Adrenal gland (tissue), 12 donors: ENCODE data around the gene TLCD2. TPM values are rescaled to one million over a fixed set of nuclear protein-coding genes. Genes with fewer than 3 reads are reported as not detected.
"Not testable (repeated sequence)": the region's sequence is repeated elsewhere in the genome, so short reads cannot be mapped to it uniquely, and the experiment has no call there.

Source experiments
- DNase-seq, 7 donors: peaks; one replicate each; pipeline ENCODE4 v3.0.0-alpha.2; 2019 to 2020
- H3K27ac ChIP-seq, 5 donors: fragments of 200-600 bp; sonication (generic) in 4 of 5; 1 replicate in 3 of 5; 2 replicates in 2 of 5; pipeline versions ENCODE4 v1.5.1 to v1.8.0; 2016 to 2020; ENCODE audit warnings: mild to moderate bottlenecking in 1 of 5
- H3K27me3 ChIP-seq: fragments of 200-600 bp; 2 replicates; pipeline ENCODE4 v1.8.0; 2021
- H3K36me3 ChIP-seq, 2 donors: fragments of 200-600 bp; replicated peaks in 1 of 2; 1 replicate in 1 of 2; 2 replicates in 1 of 2; pipeline versions ENCODE4 v1.5.1 to v1.8.0; 2018 to 2022
- H3K4me1 ChIP-seq, 2 donors: fragments of 200-600 bp; replicated peaks in 1 of 2; 1 replicate in 1 of 2; 2 replicates in 1 of 2; pipeline versions ENCODE4 v1.5.1 to v1.8.0; 2018 to 2021
- H3K4me3 ChIP-seq, 4 donors: fragments of 200-600 bp; sonication (generic) in 3 of 4; one replicate each; pipeline ENCODE4 v1.5.1; 2016 to 2018
- H3K9me3 ChIP-seq, 3 donors: fragments of 200-600 bp; sonication (generic) in 1 of 3; replicated peaks in 1 of 3; 1 replicate in 2 of 3; 2 replicates in 1 of 3; pipeline versions ENCODE4 v1.5.1 to v1.8.0; 2016 to 2021
- CTCF ChIP-seq, 6 experiments: fragments of 450-650 bp in 4 of 6; fragments of 200-600 bp in 2 of 6; sonication (generic) in 1 of 6; IDR thresholded peaks; 1 replicate in 5 of 6; 2 replicates in 1 of 6; pipeline versions ENCODE4 v1.5.1 to v1.8.0; 2016 to 2021; ENCODE audit warnings: antibody characterized with exemption in 6 of 6, mild to moderate bottlenecking in 2 of 6, moderate library complexity in 1 of 6
- POLR2A ChIP-seq, 2 donors: fragments of 450-650 bp; IDR thresholded peaks; one replicate each; pipeline ENCODE4 v1.6.1; 2017; ENCODE audit warnings: antibody characterized with exemption in 2 of 2, mild to moderate bottlenecking in 2 of 2, moderate library complexity in 1 of 2
- WGBS, 4 donors: extraction: QIAGEN DNeasy Blood & Tissue Kit in 2 of 4; methylation state at CpG; one replicate each; pipeline versions ENCODE4 v1.1.5 to v1.1.7; 2013 to 2017; 5-methylcytosine and 5-hydroxymethylcytosine counted together
- intact Hi-C, 2 donors: fragments of 100-400 bp; cut with DNase I; formaldehyde crosslinking; loops; one replicate each; pipeline versions ENCODE4 v1.14.1 to v1.15.0; 2022 to 2023
- microRNA counts, 2 donors: library from miRNA; unstranded; fragments of <30 nt; microRNA quantifications; one replicate each; lab custom pipeline; 2016
- polyA plus RNA-seq, 3 donors: library from polyadenylated mRNA; stranded (reverse); fragments of 200-250 nt in 2 of 3; fragments of 350-450 nt in 1 of 3; fragmentation: Illumina TruSeq in 1 of 3; extraction: RNeasy Lipid Tissue Mini Kit (QIAGEN cat#74804) in 1 of 3; gene quantifications; one replicate each; pipeline ENCODE4 v1.2.3, GENCODE V29; 2013 to 2014
- total RNA-seq, 9 donors: library from RNA; depleted of rRNA in 4 of 9; stranded (reverse); fragments of >200 nt in 4 of 9; fragments of 120-200 nt in 1 of 9; fragmentation: NEBNext Ultra II Directional in 1 of 9; extraction: Animal tissue kit (Norgen Biotek cat#: 25700) in 1 of 9; gene quantifications; one replicate each; pipeline versions ENCODE4 v1.1.0 to v1.2.4, GENCODE V29; 2013 to 2023
- donor health status: healthy with polysubstance abuse.
- donor health status: Bipolar disorder and iron deficiency.
- donor health status: DM: yes; HTN: yes; CAD: no.
- donor health status: DM: no; HTN: no; CAD: no.
- donor health status: DM: no; HTN: no; CAD: no.
- donor health status: DM: yes; HTN: yes; CAD: no.

The TLCD2 gene
- total and polyA plus RNA-seq, 12 donors, result 4.3 to 58.8 (median 10.6) TPM

- peak overlapping the region in 1 of 5 donors; percentile 37 for H3K27ac ChIP-seq
- intact Hi-C loops, result loop anchor here in 1 of 2 donors (10.0 kb wide), 1 partner anchor 51 kb away; no protein-coding TSS in a partner anchor
- no peak for TF ChIP-seq CTCF (IDR thresholded peaks at IDR 0.05)
- no peak for TF ChIP-seq POLR2A (IDR thresholded peaks at IDR 0.05)
- peaks cover 0 to 85% of the 10 kb centered on the region in 2 donors for H3K36me3 ChIP-seq
- no peak overlapping the region for H3K4me3 ChIP-seq
- H3K4me1 ChIP-seq, result peaks cover 9 to 19% of the 10 kb centered on the region in 2 donors
- H3K9me3 ChIP-seq, result no peaks in the 10 kb centered on the region
- no peaks in the 10 kb centered on the region for H3K27me3 ChIP-seq
- no peak for DNase-seq
- 90 to 93% (median 92%) methylated on average over 12 to 14 of the region's 14 CpGs for WGBS, 4 donors
These were observed 56.4 kb downstream of the TLCD2 start for GRCh38 chr17:1653735-1654134.

- peaks cover 18 to 28% of the 10 kb centered on the region in 2 donors for H3K4me1 ChIP-seq
- H3K27me3 ChIP-seq, H3K4me3 ChIP-seq, H3K9me3 ChIP-seq, DNase-seq: not testable (repeated sequence)
- intact Hi-C loops, result loop anchor here in 1 of 2 donors (10.0 kb wide), 1 partner anchor 52 kb away; no protein-coding TSS in a partner anchor
- H3K36me3 ChIP-seq, result peaks cover 0 to 75% of the 10 kb centered on the region in 2 donors
- peak overlapping the region in 2 of 5 donors; percentile 15 to 37 for H3K27ac ChIP-seq
- 78 to 87% (median 81%) methylated on average over 7 of the region's 7 CpGs for WGBS, 4 donors
These were observed 57.4 kb downstream of the TLCD2 start for GRCh38 chr17:1652794-1653193.

MicroRNA genes within 50 kb of the gene (microRNA counts, 767-probe panel; counts per million panel counts)
- 6,870 to 8,206 counts per million in 2 donors for microRNA hsa-miR-22-3p (lab: Ali Mortazavi, UCI)

Other genes starting within 250 kb of the TLCD2 start
- 100 to 1,000 TPM in 1 of 9 donors, 10 to 100 TPM in 8; 11.6 to 103 (median 72.1) TPM for gene MYO1C, start 217.7 kb downstream of the TLCD2 start, total RNA-seq
- 10 to 100 TPM; 35.6 to 71.4 (median 71.3) TPM for gene MYO1C, start 217.7 kb downstream of the TLCD2 start, polyA plus RNA-seq
- 10 to 100 TPM; 11.1 to 91.6 (median 37.7) TPM for gene INPP5K, start 193.8 kb downstream of the TLCD2 start, total RNA-seq
- 10 to 100 TPM; 22.6 to 41.1 (median 34.0) TPM for gene INPP5K, start 193.8 kb downstream of the TLCD2 start, polyA plus RNA-seq
- 100 to 1,000 TPM in 1 of 9 donors, 10 to 100 TPM in 8; 20.0 to 107 (median 51.9) TPM for gene PITPNA, start 147.6 kb downstream of the TLCD2 start, total RNA-seq
- 100 to 1,000 TPM in 1 of 3 donors, 10 to 100 TPM in 2; 16.4 to 157 (median 17.8) TPM for gene PITPNA, start 147.6 kb downstream of the TLCD2 start, polyA plus RNA-seq
- gene SLC43A2, start 81.5 kb downstream of the TLCD2 start, total RNA-seq, result 10 to 100 TPM in 8 of 9 donors, 1 to 10 TPM in 1; 4.8 to 32.5 (median 18.4) TPM
- 10 to 100 TPM in 1 of 3 donors, 1 to 10 TPM in 2; 6.8 to 17.2 (median 7.5) TPM for gene SLC43A2, start 81.5 kb downstream of the TLCD2 start, polyA plus RNA-seq
- 10 to 100 TPM in 7 of 9 donors, 1 to 10 TPM in 2; 4.0 to 24.8 (median 18.1) TPM for gene SCARF1, start 64.6 kb downstream of the TLCD2 start, total RNA-seq
- gene SCARF1, start 64.6 kb downstream of the TLCD2 start, polyA plus RNA-seq, result 10 to 100 TPM in 2 of 3 donors, under 1 TPM in 1; 0.81 to 19.1 (median 10.5) TPM
- gene RILP, start 60.5 kb downstream of the TLCD2 start, total RNA-seq, result 10 to 100 TPM; 13.8 to 78.3 (median 29.9) TPM
- 10 to 100 TPM; 37.9 to 46.5 (median 40.4) TPM for gene RILP, start 60.5 kb downstream of the TLCD2 start, polyA plus RNA-seq
- gene PRPF8, start 25.5 kb downstream of the TLCD2 start, total RNA-seq, result 100 to 1,000 TPM; 136 to 748 (median 227) TPM
- gene PRPF8, start 25.5 kb downstream of the TLCD2 start, polyA plus RNA-seq, result 100 to 1,000 TPM; 107 to 439 (median 155) TPM
- gene WDR81, start 14.3 kb upstream of the TLCD2 start, total RNA-seq, result 10 to 100 TPM; 17.6 to 88.8 (median 44.2) TPM
- 10 to 100 TPM in 2 of 3 donors, 1 to 10 TPM in 1; 4.9 to 52.3 (median 20.2) TPM for gene WDR81, start 14.3 kb upstream of the TLCD2 start, polyA plus RNA-seq
- 1 to 10 TPM; 1.3 to 3.7 (median 2.2) TPM for gene SERPINF2, start 32.5 kb upstream of the TLCD2 start, total RNA-seq
- gene SERPINF2, start 32.5 kb upstream of the TLCD2 start, polyA plus RNA-seq, result 1 to 10 TPM in 2 of 3 donors, under 1 TPM in 1; 0.59 to 6.4 (median 5.2) TPM
- gene SERPINF1, start 51.7 kb upstream of the TLCD2 start, total RNA-seq, result 100 to 1,000 TPM in 5 of 9 donors, 10 to 100 TPM in 4; 24.5 to 290 (median 106) TPM
- 100 to 1,000 TPM in 2 of 3 donors, 10 to 100 TPM in 1; 70.4 to 310 (median 121) TPM for gene SERPINF1, start 51.7 kb upstream of the TLCD2 start, polyA plus RNA-seq
- gene SMYD4, start 119.5 kb upstream of the TLCD2 start, total RNA-seq, result 10 to 100 TPM; 10.2 to 20.2 (median 16.2) TPM
- gene SMYD4, start 119.5 kb upstream of the TLCD2 start, polyA plus RNA-seq, result 10 to 100 TPM in 1 of 3 donors, 1 to 10 TPM in 2; 5.1 to 17.9 (median 8.4) TPM
- 100 to 1,000 TPM in 1 of 9 donors, 10 to 100 TPM in 8; 19.3 to 109 (median 23.5) TPM for gene RPA1, start 119.6 kb upstream of the TLCD2 start, total RNA-seq
- gene RPA1, start 119.6 kb upstream of the TLCD2 start, polyA plus RNA-seq, result 10 to 100 TPM; 12.9 to 32.8 (median 14.8) TPM